GM19438 (cell line): ENCODE measurements around the gene ALMS1.

Experiments used
- ATAC-seq: cut with Tn5 transposase; IDR thresholded peaks from one replicate; pipeline ENCODE4 v1.9.1; 2021; ENCODE audit warnings: low read depth; ENCODE audit not compliant: unreplicated experiment

ALMS1 gene

DNA sequence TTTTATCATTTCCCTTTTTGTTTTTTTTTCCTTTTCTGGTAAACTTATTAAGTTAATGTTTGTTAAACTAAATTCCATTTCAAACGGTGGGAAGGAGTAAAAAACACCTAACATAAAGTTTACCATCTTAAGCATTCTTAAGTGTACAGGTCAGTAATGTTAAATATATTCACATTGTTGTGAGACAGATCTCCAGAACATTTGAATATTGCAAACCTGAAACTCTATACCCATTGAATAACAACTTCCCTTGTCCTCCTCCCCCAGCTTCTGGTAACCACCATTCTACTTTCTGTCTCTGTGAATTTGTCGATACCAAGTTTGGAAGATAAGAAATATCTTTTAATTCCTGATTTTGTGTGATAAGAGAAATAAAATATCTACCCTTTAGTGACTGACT lies 268.5 kb downstream of the ALMS1 start:
- no peak for ATAC-seq
